PFSK-1 (cell line): ENCODE results near the gene NEURL2.

Experiments
- FOXP2 ChIP-seq: optimal IDR thresholded peaks from 2 replicates; pipeline ENCODE3; 2011; ENCODE audit warnings: borderline replicate concordance, control low read depth, inconsistent platforms; ENCODE audit not compliant: insufficient read depth; ENCODE audit errors: extremely low read length, extremely low read depth
- POLR2AphosphoS5 ChIP-seq: IDR thresholded peaks from 2 replicates; pipeline ENCODE4 v1.6.1; 2012; ENCODE audit warnings: low read depth, mild to moderate bottlenecking, control low read depth, low read length, moderate library complexity
- REST ChIP-seq, 2 experiments: IDR thresholded peaks; 2 replicates each; pipeline versions ENCODE4 v1.6.1 to v1.8.0; 2011 to 2012; ENCODE audit warnings: low read depth in 2 of 2, low read length in 2 of 2, control low read depth in 1 of 2, inconsistent platforms in 1 of 2, mild to moderate bottlenecking in 1 of 2, moderate library complexity in 1 of 2; ENCODE audit not compliant: insufficient read depth in 1 of 2
- SIN3A ChIP-seq: IDR thresholded peaks from 2 replicates; pipeline ENCODE4 v1.6.1; 2012; ENCODE audit warnings: mild to moderate bottlenecking, low read length, moderate library complexity, borderline replicate concordance; ENCODE audit not compliant: insufficient read depth
- TAF1 ChIP-seq: IDR thresholded peaks from 2 replicates; pipeline ENCODE4 v1.6.1; 2012; ENCODE audit warnings: low read length, control low read depth, borderline replicate concordance; ENCODE audit not compliant: insufficient read depth

The NEURL2 gene

GRCh38 chr20:45937765-45938164, 46.8 kb upstream of the NEURL2 start:
- TF ChIP-seq REST (IDR thresholded peaks at IDR 0.05; ENCODE audit: insufficient read depth in 1 of 2, low read depth in 2 of 2, low read length in 2 of 2) (no peak), TAF1 (no peak), FOXP2 (no peak), SIN3A (no peak), POLR2AphosphoS5 (no peak)

GRCh38 chr20:45935416-45936046, 44.5 kb upstream of the NEURL2 start:
- TF ChIP-seq SIN3A (0 out of 2 replicates have a peak, but pooled peaks have one; percentile 82), REST (IDR thresholded peaks at IDR 0.05; ENCODE audit: insufficient read depth in 1 of 2, low read depth in 2 of 2, low read length in 2 of 2) (no peak)

GRCh38 chr20:45934586-45935415, 43.8 kb upstream of the NEURL2 start, which contains the start of gene PCIF1:
Gene PCIF1 (plus strand): TSS chr20:45934683. CDS start chr20:45939000, 4,317 bp downstream.
- TF ChIP-seq TAF1, result peak; percentile 98
- peak; percentile 39 to 42; a peak in 2 of 4 replicates for TF ChIP-seq REST (IDR thresholded peaks at IDR 0.05; ENCODE audit: insufficient read depth in 1 of 2, low read depth in 2 of 2, low read length in 2 of 2)
- peak; percentile 82 for TF ChIP-seq POLR2AphosphoS5
- TF ChIP-seq FOXP2, result peak; percentile 87
- no peak for TF ChIP-seq SIN3A

- no peak for TF ChIP-seq POLR2AphosphoS5
- TF ChIP-seq REST (IDR thresholded peaks at IDR 0.05; ENCODE audit: insufficient read depth in 1 of 2, low read depth in 2 of 2, low read length in 2 of 2), result no peak
These were observed 43.1 kb upstream of the NEURL2 start for GRCh38 chr20:45934046-45934585.
